CD4-positive, CD25-positive, alpha-beta regulatory T cell (primary cell): Measurements from ENCODE around the gene ARHGEF11. TPM values are rescaled to one million over a fixed set of nuclear protein-coding genes. Genes with fewer than 3 reads are reported as not detected.

ENCODE experiments used
- ATAC-seq, 2 donors: fragments of 150-1000 bp; cut with Tn5 transposase; one replicate each; pipeline ENCODE4 v1.10.0; 2021; ENCODE audit warnings: low read depth in 2 of 2, moderate number of reproducible peaks in 2 of 2, moderate library complexity in 1 of 2
- DNase-seq, 3 donors: peaks; one replicate each; pipeline versions ENCODE4 v3.0.0 to v3.0.0-alpha.2; 2012 to 2022; ENCODE audit warnings: mixed read lengths in 1 of 3
- H3K27ac ChIP-seq: one replicate; pipeline ENCODE4 v1.7.0; 2013; ENCODE audit warnings: mild to moderate bottlenecking, low read length; ENCODE audit not compliant: insufficient read depth, poor library complexity, severe bottlenecking
- H3K27me3 ChIP-seq: one replicate; pipeline ENCODE4 v1.7.0; 2013; ENCODE audit warnings: low read length; ENCODE audit not compliant: control insufficient read depth, insufficient read depth
- H3K36me3 ChIP-seq: one replicate; pipeline ENCODE4 v1.7.0; 2013; ENCODE audit warnings: mild to moderate bottlenecking, low read length, moderate library complexity; ENCODE audit not compliant: control insufficient read depth, insufficient read depth
- H3K4me1 ChIP-seq: 2 replicates; pipeline ENCODE4 v1.7.0; 2013; ENCODE audit warnings: mild to moderate bottlenecking, low read length; ENCODE audit not compliant: insufficient read depth, control insufficient read depth, poor library complexity, severe bottlenecking
- H3K4me3 ChIP-seq: one replicate; pipeline ENCODE4 v1.7.0; 2013; ENCODE audit warnings: low read depth, mild to moderate bottlenecking, low read length, moderate library complexity
- H3K9me3 ChIP-seq, 2 experiments: 1 replicate in 1 of 2; 2 replicates in 1 of 2; pipeline ENCODE4 v1.7.0; 2013; ENCODE audit warnings: low read length in 2 of 2, mild to moderate bottlenecking in 1 of 2, moderate library complexity in 1 of 2; ENCODE audit not compliant: control insufficient read depth in 2 of 2
- H3K27ac Mint-ChIP-seq, 3 donors: one replicate each; pipeline ENCODE4 v1.8.0; 2020 to 2022; ENCODE audit warnings: mild to moderate bottlenecking in 3 of 3, mixed read lengths in 3 of 3, moderate library complexity in 2 of 3
- H3K27me3 Mint-ChIP-seq: one replicate; pipeline ENCODE4 v1.8.0; 2022; ENCODE audit warnings: mild to moderate bottlenecking, mixed read lengths
- H3K36me3 Mint-ChIP-seq: one replicate; pipeline ENCODE4 v1.8.0; 2020; ENCODE audit warnings: mixed read lengths
- H3K4me1 Mint-ChIP-seq, 4 donors: one replicate each; pipeline ENCODE4 v1.8.0; 2020 to 2022; ENCODE audit warnings: mixed read lengths in 4 of 4, mild to moderate bottlenecking in 1 of 4
- H3K4me3 Mint-ChIP-seq, 4 donors: one replicate each; pipeline ENCODE4 v1.8.0; 2020 to 2022; ENCODE audit warnings: mild to moderate bottlenecking in 4 of 4, mixed read lengths in 4 of 4, moderate library complexity in 3 of 4
- H3K9me3 Mint-ChIP-seq, 7 donors: one replicate each; pipeline ENCODE4 v1.8.0; 2020 to 2022; ENCODE audit warnings: mixed read lengths in 7 of 7, mild to moderate bottlenecking in 3 of 7, moderate library complexity in 2 of 7
- polyA plus RNA-seq, 4 donors: library from polyadenylated mRNA; unstranded; fragments of 300-500 nt; fragmentation: Illumina TruSeq; gene quantifications; one replicate each; pipeline ENCODE4 v1.2.3, GENCODE V29; 2021
- total RNA-seq: library from RNA; stranded (reverse); gene quantifications from one replicate; pipeline ENCODE4 v1.2.3, GENCODE V29; 2022

Gene ARHGEF11
- total and polyA plus RNA-seq, 5 donors from 2014 or later: 18.2 to 39.4 (median 20.8) TPM

DNA sequence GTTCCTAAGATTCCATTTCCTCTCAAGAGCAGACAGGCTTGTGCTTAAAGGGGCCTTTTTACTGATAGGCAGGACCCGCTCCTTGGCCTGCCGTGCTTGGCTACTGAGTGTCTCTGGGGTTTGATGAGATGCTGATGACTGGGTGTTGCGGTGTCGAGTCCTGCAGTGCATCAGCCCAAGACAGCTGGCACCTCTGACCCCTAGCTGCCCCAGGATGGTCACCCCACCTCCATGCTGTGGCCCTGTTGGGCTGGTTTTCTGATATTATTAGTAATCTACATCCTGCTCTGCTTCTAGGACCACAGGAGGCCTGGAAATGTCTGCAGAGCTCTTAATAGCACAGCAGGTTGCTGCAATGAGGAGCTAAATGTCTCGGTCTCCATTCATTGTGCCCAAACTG is 96.4 kb downstream of the ARHGEF11 start:
- Histone ChIP-seq H3K27ac (no peak overlapping the region), H3K27me3 (no peaks in the 10 kb centered on the region), H3K36me3 (peaks cover 77% of the 10 kb centered on the region), H3K9me3 (no peaks in the 10 kb centered on the region), H3K4me1 (no peaks in the 10 kb centered on the region), H3K4me3 (no peak overlapping the region)
- Mint-ChIP-seq H3K36me3 (peaks cover 67% of the 10 kb centered on the region), H3K4me3 (no peak overlapping the region), H3K27me3 (no peaks in the 10 kb centered on the region), H3K9me3 (no peaks in the 10 kb centered on the region), H3K27ac (no peak overlapping the region), H3K4me1 (peaks cover 0 to 5% (median 0%) of the 10 kb centered on the region in 4 donors)
- no peak for DNase-seq
- ATAC-seq: no peak

- ATAC-seq: no peak
- Mint-ChIP-seq H3K9me3 (no peaks in the 10 kb centered on the region), H3K4me1 (peaks cover 0 to 5% (median 0%) of the 10 kb centered on the region in 4 donors), H3K36me3 (peaks cover 68% of the 10 kb centered on the region), H3K4me3 (no peak overlapping the region), H3K27me3 (no peaks in the 10 kb centered on the region), H3K27ac (no peak overlapping the region)
- no peaks in the 10 kb centered on the region for H3K9me3 ChIP-seq
- no peaks in the 10 kb centered on the region for H3K4me1 ChIP-seq
- H3K4me3 ChIP-seq: no peak overlapping the region
- H3K27me3 ChIP-seq: no peaks in the 10 kb centered on the region
- peaks cover 81% of the 10 kb centered on the region for H3K36me3 ChIP-seq
- no peak for DNase-seq
- no peak overlapping the region for H3K27ac ChIP-seq
Measured at GRCh38 chr1:156948708-156949107, 96.8 kb downstream of the ARHGEF11 start.

DNA sequence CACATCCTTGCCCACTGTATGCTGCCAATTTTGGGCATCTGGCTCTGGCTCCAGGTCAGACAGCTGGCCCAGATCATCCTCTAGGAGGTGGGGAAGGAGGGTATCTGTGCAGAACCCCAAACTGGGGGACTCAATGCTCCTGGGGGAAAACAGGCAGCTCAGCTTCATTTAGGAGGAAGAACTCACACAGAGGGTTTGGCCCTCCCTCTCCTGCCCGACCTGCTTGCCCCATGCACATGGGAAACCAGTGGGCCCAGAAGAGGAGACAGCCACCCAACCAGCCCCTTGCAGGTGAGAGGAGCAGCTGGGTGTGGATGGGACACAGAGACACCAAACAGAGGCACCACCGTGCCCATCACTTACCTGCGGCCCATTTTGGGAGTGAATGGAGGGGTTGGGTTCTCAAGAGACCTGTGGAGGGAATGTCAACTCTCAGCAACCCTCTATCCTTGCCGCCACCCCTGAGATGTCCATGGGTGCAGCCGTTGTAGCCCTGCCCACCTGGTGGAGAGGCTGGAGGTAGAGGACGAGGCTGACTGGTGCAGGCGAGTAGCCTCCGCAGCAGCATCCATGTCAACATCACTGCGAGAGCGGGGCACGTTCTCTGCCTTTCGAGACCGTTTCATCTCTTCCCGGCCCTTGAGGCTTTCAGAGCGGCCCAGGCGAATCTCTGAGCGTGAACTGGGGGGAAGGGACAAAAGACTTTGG is 97.6 kb downstream of the ARHGEF11 start:
- ATAC-seq (no peak), DNase-seq (no peak)
- Mint-ChIP-seq H3K9me3 (no peaks in the 10 kb centered on the region), H3K4me3 (no peak overlapping the region), H3K27me3 (no peaks in the 10 kb centered on the region), H3K4me1 (peaks cover 0 to 5% (median 0%) of the 10 kb centered on the region in 4 donors), H3K36me3 (peaks cover 66% of the 10 kb centered on the region), H3K27ac (no peak overlapping the region)
- no peaks in the 10 kb centered on the region for H3K4me1 ChIP-seq
- no peak overlapping the region for H3K4me3 ChIP-seq
- no peaks in the 10 kb centered on the region for H3K9me3 ChIP-seq
- peaks cover 81% of the 10 kb centered on the region for H3K36me3 ChIP-seq
- no peaks in the 10 kb centered on the region for H3K27me3 ChIP-seq
- H3K27ac ChIP-seq: no peak overlapping the region

- no peak overlapping the region for H3K27ac ChIP-seq
- no peaks in the 10 kb centered on the region for H3K4me1 ChIP-seq
- Mint-ChIP-seq H3K36me3 (peaks cover 64% of the 10 kb centered on the region), H3K4me3 (no peak overlapping the region), H3K9me3 (no peaks in the 10 kb centered on the region), H3K27me3 (no peaks in the 10 kb centered on the region), H3K4me1 (peaks cover 0 to 4% (median 0%) of the 10 kb centered on the region in 4 donors), H3K27ac (no peak overlapping the region)
- H3K4me3 ChIP-seq: no peak overlapping the region
- no peaks in the 10 kb centered on the region for H3K9me3 ChIP-seq
- ATAC-seq (no peak), DNase-seq (no peak)
- no peaks in the 10 kb centered on the region for H3K27me3 ChIP-seq
- peaks cover 86% of the 10 kb centered on the region for H3K36me3 ChIP-seq
Measured at GRCh38 chr1:156947127-156947526, 98.4 kb downstream of the ARHGEF11 start.

DNA sequence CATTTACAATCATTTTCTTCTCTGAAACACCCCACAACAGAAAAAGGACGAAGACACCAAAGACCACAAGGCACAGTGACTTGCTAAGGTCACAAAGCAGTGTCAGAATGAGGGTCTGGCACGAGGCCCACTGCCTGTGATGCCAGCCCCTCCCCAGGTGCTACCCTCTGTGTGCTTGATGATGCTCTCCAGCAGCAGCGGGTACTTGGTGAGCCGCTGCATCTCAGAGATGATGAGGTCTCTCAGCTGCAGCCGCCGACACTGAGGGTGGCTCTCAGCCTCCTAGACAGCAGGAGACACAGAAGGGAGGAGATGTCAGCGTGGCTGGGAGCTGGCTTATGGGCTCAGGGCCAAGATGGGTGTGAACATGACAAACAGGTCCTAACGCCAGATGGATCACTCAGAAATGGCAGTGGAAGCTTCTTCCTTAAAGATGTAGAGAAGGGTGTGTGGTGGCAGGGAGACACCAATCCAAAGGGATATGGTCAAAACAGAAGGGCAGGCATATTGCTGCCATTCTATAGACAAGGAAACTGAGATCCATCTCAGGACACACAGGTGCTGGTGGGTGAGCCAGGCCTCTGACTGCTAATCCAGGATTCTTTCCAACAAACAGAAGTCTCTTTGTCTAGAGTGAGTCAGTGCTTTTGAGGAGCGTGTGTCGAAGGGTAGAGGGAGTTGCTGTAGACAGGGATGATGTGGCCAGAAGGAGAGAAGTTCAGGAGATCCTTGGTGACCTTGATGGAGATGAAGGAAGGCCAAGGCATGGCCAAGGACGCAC is 99.5 kb downstream of the ARHGEF11 start:
- H3K27ac ChIP-seq: no peak overlapping the region
- DNase-seq (no peak), ATAC-seq (no peak)
- Mint-ChIP-seq H3K36me3 (peaks cover 60% of the 10 kb centered on the region), H3K27ac (peak overlapping the region; percentile 7 to 79 (median 62)), H3K4me3 (no peak overlapping the region), H3K9me3 (no peaks in the 10 kb centered on the region), H3K4me1 (peaks cover 0 to 4% (median 0%) of the 10 kb centered on the region in 4 donors), H3K27me3 (no peaks in the 10 kb centered on the region)
- no peaks in the 10 kb centered on the region for H3K9me3 ChIP-seq
- no peak overlapping the region for H3K4me3 ChIP-seq
- no peaks in the 10 kb centered on the region for H3K4me1 ChIP-seq
- H3K36me3 ChIP-seq: peaks cover 85% of the 10 kb centered on the region
- H3K27me3 ChIP-seq: no peaks in the 10 kb centered on the region

DNA sequence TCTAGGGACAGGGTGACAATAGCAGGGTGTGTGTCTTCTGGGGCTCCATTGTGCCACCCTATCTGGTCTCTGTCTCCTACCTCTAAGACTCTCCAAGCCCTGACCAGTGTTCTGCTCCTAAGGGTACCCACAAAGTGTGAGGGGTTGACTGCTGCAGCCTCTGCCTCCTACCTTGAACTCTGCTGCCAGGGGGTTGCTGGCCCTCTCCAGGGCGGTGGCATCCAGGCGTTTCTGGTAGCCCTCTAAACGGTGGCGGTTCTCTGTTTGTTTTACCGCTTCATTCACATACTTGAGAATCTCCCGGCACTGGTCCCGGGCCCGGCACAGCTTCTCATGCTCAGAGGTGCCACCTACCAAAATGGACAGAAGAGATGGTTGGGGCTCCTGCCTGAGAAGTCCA is 100.7 kb downstream of the ARHGEF11 start:
- no peak for ATAC-seq
- no peak for DNase-seq
- H3K27me3 Mint-ChIP-seq: no peaks in the 10 kb centered on the region
- peaks cover 0 to 4% (median 0%) of the 10 kb centered on the region in 4 donors for H3K4me1 Mint-ChIP-seq
- no peak overlapping the region for H3K27ac ChIP-seq
- H3K9me3 ChIP-seq: no peaks in the 10 kb centered on the region
- peaks cover 65% of the 10 kb centered on the region for H3K36me3 Mint-ChIP-seq
- peaks cover 83% of the 10 kb centered on the region for H3K36me3 ChIP-seq
- H3K27me3 ChIP-seq: no peaks in the 10 kb centered on the region
- no peak overlapping the region for H3K4me3 ChIP-seq
- no peaks in the 10 kb centered on the region for H3K4me1 ChIP-seq
- no peak overlapping the region for H3K4me3 Mint-ChIP-seq
- H3K9me3 Mint-ChIP-seq: no peaks in the 10 kb centered on the region
- no peak overlapping the region for H3K27ac Mint-ChIP-seq

GRCh38 chr1:156944268-156944667 is 101.3 kb downstream of the ARHGEF11 start:
- H3K27ac Mint-ChIP-seq: no peak overlapping the region
- Histone ChIP-seq H3K4me3 (no peak overlapping the region), H3K4me1 (no peaks in the 10 kb centered on the region), H3K27me3 (no peaks in the 10 kb centered on the region), H3K36me3 (peaks cover 83% of the 10 kb centered on the region), H3K27ac (no peak overlapping the region), H3K9me3 (no peaks in the 10 kb centered on the region)
- H3K4me1 Mint-ChIP-seq: peaks cover 0 to 4% (median 0%) of the 10 kb centered on the region in 4 donors
- no peak overlapping the region for H3K4me3 Mint-ChIP-seq
- no peaks in the 10 kb centered on the region for H3K27me3 Mint-ChIP-seq
- DNase-seq (no peak), ATAC-seq (no peak)
- H3K36me3 Mint-ChIP-seq: peaks cover 60% of the 10 kb centered on the region
- no peaks in the 10 kb centered on the region for H3K9me3 Mint-ChIP-seq
